Natural killer cell (primary cell): ENCODE measurements around the gene ZBTB7A. TPM values are rescaled to one million over a fixed set of nuclear protein-coding genes. Genes with fewer than 3 reads are reported as not detected.
A peak's percentile ranks its signal among the peaks of the same experiment; 100 is the strongest.

Experiments
- ATAC-seq, 3 donors: fragments of 150-1000 bp in 2 of 3; fragments of 200-7000 bp in 1 of 3; cut with Tn5 transposase; 1 replicate in 1 of 3; 2 replicates in 2 of 3; pipeline ENCODE4 v1.10.0; 2021; ENCODE audit warnings: mild to moderate bottlenecking in 2 of 3, moderate library complexity in 2 of 3
- DNase-seq, 2 donors: peaks; one replicate each; pipeline versions ENCODE4 v3.0.0 to v3.0.0-alpha.2; 2013 to 2021; ENCODE audit warnings: mixed read lengths in 1 of 2
- H3K27ac ChIP-seq: one replicate; pipeline ENCODE4 v1.5.1; 2013; ENCODE audit warnings: mild to moderate bottlenecking, low read length
- H3K27me3 ChIP-seq: one replicate; pipeline ENCODE4 v1.6.1; 2013; ENCODE audit warnings: low read length; ENCODE audit not compliant: control insufficient read depth, insufficient read depth
- H3K36me3 ChIP-seq: one replicate; pipeline ENCODE4 v1.6.1; 2013; ENCODE audit warnings: low read length; ENCODE audit not compliant: control insufficient read depth, insufficient read depth
- H3K4me1 ChIP-seq: one replicate; pipeline ENCODE4 v1.6.1; 2013; ENCODE audit warnings: low read length; ENCODE audit not compliant: control insufficient read depth, insufficient read depth
- H3K4me3 ChIP-seq: one replicate; pipeline ENCODE4 v1.5.1; 2013; ENCODE audit warnings: low read length
- H3K9me3 ChIP-seq: one replicate; pipeline ENCODE4 v1.6.1; 2013; ENCODE audit warnings: low read length; ENCODE audit not compliant: control insufficient read depth, insufficient read depth
- H3K27ac Mint-ChIP-seq, 2 donors: one replicate each; pipeline ENCODE4 v1.8.0; 2022; ENCODE audit warnings: mild to moderate bottlenecking in 2 of 2, mixed read lengths in 2 of 2, moderate library complexity in 1 of 2
- H3K27me3 Mint-ChIP-seq, 2 donors: one replicate each; pipeline ENCODE4 v1.8.0; 2022; ENCODE audit warnings: low read depth in 2 of 2, mixed read lengths in 2 of 2
- H3K36me3 Mint-ChIP-seq: one replicate; pipeline ENCODE4 v1.8.0; 2022; ENCODE audit warnings: mixed read lengths
- H3K4me1 Mint-ChIP-seq, 2 donors: one replicate each; pipeline ENCODE4 v1.8.0; 2022; ENCODE audit warnings: mixed read lengths in 2 of 2
- H3K4me3 Mint-ChIP-seq: one replicate; pipeline ENCODE4 v1.8.0; 2022; ENCODE audit warnings: mild to moderate bottlenecking, moderate library complexity, mixed read lengths
- H3K9me3 Mint-ChIP-seq, 2 donors: one replicate each; pipeline ENCODE4 v1.8.0; 2022; ENCODE audit warnings: mixed read lengths in 2 of 2
- WGBS: methylation state at CpG from one replicate; pipeline ENCODE4 v1.1.7; 2013; ENCODE audit warnings: missing lambda C conversion rate; ENCODE audit not compliant: insufficient coverage; 5-methylcytosine and 5-hydroxymethylcytosine counted together
- intact Hi-C: fragments of 100-400 bp; cut with micrococcal nuclease; formaldehyde crosslinking; loops from one replicate; pipeline ENCODE4 v1.14.2; 2022
- total RNA-seq, 4 donors: library from RNA; stranded (reverse); fragments of 120-200 nt in 1 of 4; gene quantifications; one replicate each; pipeline versions ENCODE4 v1.2.3 to v1.2.4, GENCODE V29; 2013 to 2022
- TF ChIP-seq, protein P1 (sequence below): fragments of 200-600 bp; IDR thresholded peaks from one replicate; pipeline ENCODE4 v1.8.0; 2022; ENCODE audit warnings: antibody characterized with exemption

The ZBTB7A gene
- total RNA-seq, 3 donors from 2014 or later (not counting 1 experiment from before 2014, with no cell fraction given) = 81.6 to 97.7 (median 82.9) TPM

DNA sequence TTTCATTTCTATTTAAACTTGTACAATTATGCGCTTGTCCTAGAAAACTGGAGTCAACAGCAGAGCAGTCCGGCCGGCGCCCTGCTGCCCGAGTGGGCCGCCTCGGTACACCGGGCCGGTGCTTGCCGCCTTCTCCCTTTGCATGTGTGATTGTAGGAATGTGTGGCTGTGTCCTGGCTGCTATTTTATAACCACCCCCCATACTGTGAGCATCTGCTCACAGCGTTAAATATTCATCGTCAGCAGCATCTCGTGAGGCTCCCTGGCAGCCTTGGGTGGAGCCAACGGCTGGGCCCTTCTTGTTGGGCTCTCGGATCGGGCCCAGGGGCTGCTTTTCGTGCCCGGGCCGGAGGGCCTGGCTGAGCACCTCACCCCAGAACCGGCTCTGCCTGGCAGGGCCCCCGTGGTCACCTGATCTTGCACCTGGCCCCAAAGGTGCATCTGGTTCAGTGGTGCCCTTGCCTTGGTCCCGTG lies 48.5 kb downstream of the ZBTB7A start:
- Mint-ChIP-seq H3K9me3 (no peaks in the 10 kb centered on the region), H3K27ac (peak overlapping the region in 1 of 2 donors; percentile 71), H3K4me3 (no peak overlapping the region), H3K36me3 (no peaks in the 10 kb centered on the region), H3K4me1 (peaks cover 20 to 32% of the 10 kb centered on the region in 2 donors), H3K27me3 (no peaks in the 10 kb centered on the region)
- no peak overlapping the region for H3K4me3 ChIP-seq
- 93% methylated on average over 19 of the region's 22 CpGs for WGBS
- no peak overlapping the region for H3K27ac ChIP-seq
- intact Hi-C loops = no loop called here
- no peaks in the 10 kb centered on the region for H3K9me3 ChIP-seq
- no peak for ATAC-seq
- no peak for DNase-seq
- no peaks in the 10 kb centered on the region for H3K27me3 ChIP-seq
- TF ChIP-seq, protein P1, sequence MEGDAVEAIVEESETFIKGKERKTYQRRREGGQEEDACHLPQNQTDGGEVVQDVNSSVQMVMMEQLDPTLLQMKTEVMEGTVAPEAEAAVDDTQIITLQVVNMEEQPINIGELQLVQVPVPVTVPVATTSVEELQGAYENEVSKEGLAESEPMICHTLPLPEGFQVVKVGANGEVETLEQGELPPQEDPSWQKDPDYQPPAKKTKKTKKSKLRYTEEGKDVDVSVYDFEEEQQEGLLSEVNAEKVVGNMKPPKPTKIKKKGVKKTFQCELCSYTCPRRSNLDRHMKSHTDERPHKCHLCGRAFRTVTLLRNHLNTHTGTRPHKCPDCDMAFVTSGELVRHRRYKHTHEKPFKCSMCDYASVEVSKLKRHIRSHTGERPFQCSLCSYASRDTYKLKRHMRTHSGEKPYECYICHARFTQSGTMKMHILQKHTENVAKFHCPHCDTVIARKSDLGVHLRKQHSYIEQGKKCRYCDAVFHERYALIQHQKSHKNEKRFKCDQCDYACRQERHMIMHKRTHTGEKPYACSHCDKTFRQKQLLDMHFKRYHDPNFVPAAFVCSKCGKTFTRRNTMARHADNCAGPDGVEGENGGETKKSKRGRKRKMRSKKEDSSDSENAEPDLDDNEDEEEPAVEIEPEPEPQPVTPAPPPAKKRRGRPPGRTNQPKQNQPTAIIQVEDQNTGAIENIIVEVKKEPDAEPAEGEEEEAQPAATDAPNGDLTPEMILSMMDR = no peak
- peaks cover 15% of the 10 kb centered on the region for H3K36me3 ChIP-seq
- peaks cover 26% of the 10 kb centered on the region for H3K4me1 ChIP-seq

DNA sequence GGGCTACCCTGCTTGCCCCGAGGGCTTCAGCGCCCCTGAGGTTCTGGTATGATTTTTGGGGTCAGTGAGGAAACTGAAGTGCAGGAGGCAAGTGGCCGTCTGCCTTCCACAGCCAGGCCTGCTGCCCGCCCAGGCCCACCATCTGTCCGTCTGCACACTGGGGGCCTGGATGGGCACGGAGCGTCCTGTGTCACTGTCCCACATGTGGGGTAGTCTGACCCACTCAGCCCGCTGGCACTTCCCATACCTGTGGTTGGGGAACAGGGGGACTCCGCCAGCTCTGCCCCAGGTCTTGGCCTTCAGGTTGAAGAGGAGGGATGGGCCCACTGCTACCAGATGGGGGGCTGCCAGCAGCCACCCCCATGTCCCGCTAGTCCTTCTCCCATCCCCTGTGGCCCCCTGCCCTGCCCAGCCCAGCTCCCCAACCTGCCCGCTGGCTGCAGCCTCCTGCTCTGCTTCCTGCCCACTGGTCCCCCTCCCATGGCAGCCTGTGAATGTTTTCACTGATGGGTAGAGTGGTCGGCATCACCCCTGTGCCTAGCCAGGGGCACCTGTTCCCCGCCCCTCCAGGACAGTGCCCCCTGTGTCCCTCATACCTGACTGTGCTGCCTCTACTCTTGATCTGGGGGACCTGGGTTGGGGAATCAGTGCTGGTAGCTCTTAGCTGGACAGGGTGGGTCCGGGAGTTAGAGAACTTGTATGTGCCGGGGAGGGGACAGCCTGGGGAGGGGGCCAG lies 49.6 kb downstream of the ZBTB7A start:
- H3K4me1 Mint-ChIP-seq = peaks cover 20 to 43% of the 10 kb centered on the region in 2 donors
- ATAC-seq (no peak), DNase-seq (no peak)
- no peaks in the 10 kb centered on the region for H3K27me3 ChIP-seq
- H3K4me1 ChIP-seq = peaks cover 26% of the 10 kb centered on the region
- no peaks in the 10 kb centered on the region for H3K36me3 Mint-ChIP-seq
- intact Hi-C loops = no loop called here
- no peak overlapping the region for H3K27ac ChIP-seq
- peak overlapping the region in 1 of 2 donors; percentile 54 for H3K27ac Mint-ChIP-seq
- no peaks in the 10 kb centered on the region for H3K9me3 ChIP-seq
- no peaks in the 10 kb centered on the region for H3K9me3 Mint-ChIP-seq
- H3K27me3 Mint-ChIP-seq = no peaks in the 10 kb centered on the region
- H3K4me3 Mint-ChIP-seq = no peak overlapping the region
- 94% methylated on average over 15 of the region's 15 CpGs for WGBS
- no peak overlapping the region for H3K4me3 ChIP-seq
- TF ChIP-seq, protein P1 = no peak
- H3K36me3 ChIP-seq = peaks cover 21% of the 10 kb centered on the region

DNA sequence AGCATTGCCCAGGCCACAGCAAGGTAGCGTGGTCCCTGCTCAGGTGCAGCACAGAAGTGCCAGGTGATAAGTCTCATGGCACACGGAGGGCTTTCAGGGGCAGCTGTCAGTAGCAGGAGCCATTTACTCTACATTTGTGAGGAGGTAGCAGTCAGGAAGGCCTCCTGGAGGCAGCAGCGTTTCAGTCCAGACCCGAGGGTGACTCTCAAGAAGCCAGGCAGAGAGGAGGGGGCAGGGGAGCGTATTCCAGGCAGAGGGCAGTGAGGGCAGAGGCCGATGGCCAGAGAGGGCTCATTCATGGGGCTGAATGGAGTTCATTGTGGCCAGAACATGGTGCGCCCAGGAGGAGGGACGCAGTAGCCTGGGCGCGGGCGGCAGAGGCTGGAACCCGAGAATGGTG lies 50.2 kb downstream of the ZBTB7A start:
- H3K36me3 ChIP-seq = peaks cover 21% of the 10 kb centered on the region

More for the DNA sequence above, 50.2 kb downstream of the ZBTB7A start:
- H3K4me3 Mint-ChIP-seq = no peak overlapping the region
- H3K27ac Mint-ChIP-seq = no peak overlapping the region
- H3K27me3 Mint-ChIP-seq = no peaks in the 10 kb centered on the region
- peaks cover 20 to 43% of the 10 kb centered on the region in 2 donors for H3K4me1 Mint-ChIP-seq
- no peak for ATAC-seq
- H3K9me3 Mint-ChIP-seq = no peaks in the 10 kb centered on the region
- WGBS = 94% methylated on average over 12 of the region's 12 CpGs
- no peaks in the 10 kb centered on the region for H3K27me3 ChIP-seq
- H3K4me3 ChIP-seq = no peak overlapping the region
- H3K4me1 ChIP-seq = peaks cover 26% of the 10 kb centered on the region
- no peaks in the 10 kb centered on the region for H3K36me3 Mint-ChIP-seq
- H3K9me3 ChIP-seq = no peaks in the 10 kb centered on the region
- TF ChIP-seq, protein P1 = no peak
- DNase-seq = no peak
- H3K27ac ChIP-seq = no peak overlapping the region
- intact Hi-C loops = no loop called here
